Measurements from ENCODE around the gene RAD51C.

- TF ChIP-seq CTCF (IDR thresholded peaks at IDR 0.05) (no peak), KAT7 (CRISPR knock-in tag; IDR thresholded peaks at IDR 0.05; ENCODE audit: borderline replicate concordance) (no peak), HMGXB4 (CRISPR knock-in tag; IDR thresholded peaks at IDR 0.05) (no peak), RELA (CRISPR knock-in tag; IDR thresholded peaks at IDR 0.05; ENCODE audit: borderline replicate concordance) (no peak), PRDM15 (CRISPR knock-in tag; IDR thresholded peaks at IDR 0.05) (no peak), ETV6 (CRISPR knock-in tag; IDR thresholded peaks at IDR 0.05) (no peak), CREM (CRISPR knock-in tag; IDR thresholded peaks at IDR 0.05) (no peak), NFE2L1 (CRISPR knock-in tag; IDR thresholded peaks at IDR 0.05) (no peak), ATF3 (CRISPR knock-in tag; conservative IDR thresholded peaks at IDR 0.05) (no peak), STAT6 (CRISPR knock-in tag; conservative IDR thresholded peaks at IDR 0.05; ENCODE audit: low read depth) (no peak), SMAD3 (CRISPR knock-in tag; IDR thresholded peaks at IDR 0.05; ENCODE audit: borderline replicate concordance) (no peak)
These were observed 20.4 kb upstream of the RAD51C start for GRCh38 chr17:58671969-58672368.
